ENCODE data around the gene CAPZB. TPM values are rescaled to one million over a fixed set of nuclear protein-coding genes. Genes with fewer than 3 reads are reported as not detected.
A peak's percentile ranks its signal among the peaks of the same experiment; 100 is the strongest.

CAPZB gene
- polyA plus RNA-seq, 3 donors = 290 to 504 (median 407) TPM

DNA sequence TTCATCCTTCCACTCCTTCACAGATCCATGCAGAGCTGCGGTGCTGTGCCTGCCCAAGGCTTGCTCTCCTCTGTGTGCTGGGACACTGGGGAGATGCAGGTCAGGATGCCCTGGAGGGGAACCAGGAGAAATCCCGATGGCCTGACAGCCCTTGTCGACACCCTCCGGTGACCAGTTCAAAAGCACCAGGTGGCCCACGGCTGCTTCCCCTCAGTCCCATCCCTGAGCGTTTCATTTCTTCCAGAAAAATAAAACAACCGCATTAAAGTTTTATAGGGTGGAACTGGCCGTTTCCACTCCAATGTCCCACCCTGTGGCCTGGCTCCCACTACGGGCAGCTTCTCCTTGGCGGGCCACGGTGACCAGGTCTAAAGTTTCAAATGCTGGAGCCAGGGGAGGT is 124.9 kb downstream of the CAPZB start:
- no peak overlapping the region for H3K4me3 Mint-ChIP-seq
- H3K9ac ChIP-seq (ENCODE audit: insufficient read depth, low read length, poor library complexity, severe bottlenecking) = no peak overlapping the region

DNA sequence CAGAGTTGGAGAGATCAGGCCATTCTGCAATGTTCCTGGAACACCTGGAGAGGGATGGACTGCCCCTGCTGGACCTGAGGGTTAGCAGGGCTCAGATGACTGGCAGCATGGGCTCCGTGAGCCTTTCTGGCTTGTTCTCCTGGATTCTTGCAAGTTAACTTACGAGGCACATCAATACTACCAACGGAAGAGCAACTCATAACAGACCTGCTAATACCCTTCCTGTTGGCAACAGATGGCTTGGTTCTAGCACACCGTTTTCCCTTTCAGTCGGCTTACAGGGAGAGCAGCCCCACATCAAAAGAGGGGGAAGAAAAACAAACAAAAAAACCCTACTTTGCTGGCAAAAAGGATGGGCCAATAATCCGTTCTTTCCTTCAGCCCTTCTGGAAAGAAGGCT is 125.3 kb downstream of the CAPZB start:
- Mint-ChIP-seq H3K4me3 (no peak overlapping the region), H3K36me3 (peaks cover 62 to 81% of the 10 kb centered on the region in 2 donors), H3K27ac (peak overlapping the region in 1 of 7 donors; percentile 89), H3K4me1 (no peaks in the 10 kb centered on the region), H3K27me3 (ENCODE audit: low read depth in 3 of 3) (peaks cover 0 to 2% (median 0%) of the 10 kb centered on the region in 3 donors), H3K9me3 (no peaks in the 10 kb centered on the region)
- no peak overlapping the region for H3K9ac ChIP-seq (ENCODE audit: insufficient read depth, low read length, poor library complexity, severe bottlenecking)
- H3K27me3 ChIP-seq (ENCODE audit: control insufficient read depth in 2 of 2, insufficient read depth in 2 of 2, low read length in 2 of 2) = no peaks in the 10 kb centered on the region
- TF ChIP-seq, protein P1, sequence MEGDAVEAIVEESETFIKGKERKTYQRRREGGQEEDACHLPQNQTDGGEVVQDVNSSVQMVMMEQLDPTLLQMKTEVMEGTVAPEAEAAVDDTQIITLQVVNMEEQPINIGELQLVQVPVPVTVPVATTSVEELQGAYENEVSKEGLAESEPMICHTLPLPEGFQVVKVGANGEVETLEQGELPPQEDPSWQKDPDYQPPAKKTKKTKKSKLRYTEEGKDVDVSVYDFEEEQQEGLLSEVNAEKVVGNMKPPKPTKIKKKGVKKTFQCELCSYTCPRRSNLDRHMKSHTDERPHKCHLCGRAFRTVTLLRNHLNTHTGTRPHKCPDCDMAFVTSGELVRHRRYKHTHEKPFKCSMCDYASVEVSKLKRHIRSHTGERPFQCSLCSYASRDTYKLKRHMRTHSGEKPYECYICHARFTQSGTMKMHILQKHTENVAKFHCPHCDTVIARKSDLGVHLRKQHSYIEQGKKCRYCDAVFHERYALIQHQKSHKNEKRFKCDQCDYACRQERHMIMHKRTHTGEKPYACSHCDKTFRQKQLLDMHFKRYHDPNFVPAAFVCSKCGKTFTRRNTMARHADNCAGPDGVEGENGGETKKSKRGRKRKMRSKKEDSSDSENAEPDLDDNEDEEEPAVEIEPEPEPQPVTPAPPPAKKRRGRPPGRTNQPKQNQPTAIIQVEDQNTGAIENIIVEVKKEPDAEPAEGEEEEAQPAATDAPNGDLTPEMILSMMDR (IDR thresholded peaks at IDR 0.05) = no peak
- WGBS (ENCODE audit: insufficient coverage) = 45% methylated on average over 5 of the region's 6 CpGs
- peak overlapping the region in 1 of 2 donors; percentile 8 for H3K27ac ChIP-seq (ENCODE audit: low read depth in 1 of 2, low read length in 2 of 2)
- H3K79me2 ChIP-seq (ENCODE audit: insufficient read depth, low read length) = peaks cover 30% of the 10 kb centered on the region
- intact Hi-C loops (cut with micrococcal nuclease) = no loop called here
- H4K20me1 ChIP-seq (ENCODE audit: insufficient read depth, low read length) = peaks cover 96% of the 10 kb centered on the region
- no peak overlapping the region for H2AFZ ChIP-seq (ENCODE audit: insufficient read depth, low read depth, low read length, poor library complexity, severe bottlenecking)
- no peak overlapping the region for H3K4me3 ChIP-seq (replicated peaks in 1 of 3; ENCODE audit: low read depth in 2 of 3, low read length in 3 of 3)
- H3K4me1 ChIP-seq (ENCODE audit: control insufficient read depth in 1 of 2, insufficient read depth in 2 of 2, low read length in 2 of 2) = no peaks in the 10 kb centered on the region
- H3K36me3 ChIP-seq (replicated peaks in 1 of 2; ENCODE audit: control insufficient read depth in 1 of 2, insufficient read depth in 2 of 2, low read length in 2 of 2) = peaks cover 43 to 95% of the 10 kb centered on the region in 2 donors
- H3K4me2 ChIP-seq (replicated peaks; ENCODE audit: extremely low read depth, low read length, poor library complexity, severe bottlenecking) = no peak overlapping the region
- DNase-seq = no peak
- no peaks in the 10 kb centered on the region for H3K9me3 ChIP-seq (replicated peaks in 1 of 2; ENCODE audit: control insufficient read depth in 1 of 2, insufficient read depth in 1 of 2, low read length in 2 of 2)

More for the DNA sequence above, 124.9 kb downstream of the CAPZB start:
- H4K20me1 ChIP-seq (ENCODE audit: insufficient read depth, low read length) = peaks cover 100% of the 10 kb centered on the region
- no peak for DNase-seq
- no peaks in the 10 kb centered on the region for H3K4me1 ChIP-seq (ENCODE audit: control insufficient read depth in 1 of 2, insufficient read depth in 2 of 2, low read length in 2 of 2)
- H3K4me1 Mint-ChIP-seq = no peaks in the 10 kb centered on the region
- H3K9me3 ChIP-seq (replicated peaks in 1 of 2; ENCODE audit: control insufficient read depth in 1 of 2, insufficient read depth in 1 of 2, low read length in 2 of 2) = no peaks in the 10 kb centered on the region
- no peak overlapping the region for H3K4me2 ChIP-seq (replicated peaks; ENCODE audit: extremely low read depth, low read length, poor library complexity, severe bottlenecking)
- H3K36me3 Mint-ChIP-seq = peaks cover 62 to 81% of the 10 kb centered on the region in 2 donors
- no peak overlapping the region for H3K4me3 ChIP-seq (replicated peaks in 1 of 3; ENCODE audit: low read depth in 2 of 3, low read length in 3 of 3)
- peaks cover 0 to 2% (median 0%) of the 10 kb centered on the region in 3 donors for H3K27me3 Mint-ChIP-seq (ENCODE audit: low read depth in 3 of 3)
- H2AFZ ChIP-seq (ENCODE audit: insufficient read depth, low read depth, low read length, poor library complexity, severe bottlenecking) = no peak overlapping the region
- peak overlapping the region in 1 of 7 donors; percentile 70 for H3K27ac Mint-ChIP-seq
- TF ChIP-seq, protein P1 (IDR thresholded peaks at IDR 0.05) = no peak
- H3K79me2 ChIP-seq (ENCODE audit: insufficient read depth, low read length) = peaks cover 33% of the 10 kb centered on the region
- intact Hi-C loops (cut with micrococcal nuclease) = no loop called here
- no peaks in the 10 kb centered on the region for H3K27me3 ChIP-seq (ENCODE audit: control insufficient read depth in 2 of 2, insufficient read depth in 2 of 2, low read length in 2 of 2)
- H3K9me3 Mint-ChIP-seq = no peaks in the 10 kb centered on the region
- peaks cover 43 to 95% of the 10 kb centered on the region in 2 donors for H3K36me3 ChIP-seq (replicated peaks in 1 of 2; ENCODE audit: control insufficient read depth in 1 of 2, insufficient read depth in 2 of 2, low read length in 2 of 2)
- no peak overlapping the region for H3K27ac ChIP-seq (ENCODE audit: low read depth in 1 of 2, low read length in 2 of 2)
- WGBS (ENCODE audit: insufficient coverage) = 52% methylated on average over 4 of the region's 11 CpGs

All from CD14-positive monocyte (primary cell).